GM23338 (cell line): ENCODE results near the gene FRA10AC1. TPM values are rescaled to one million over a fixed set of nuclear protein-coding genes. Genes with fewer than 3 reads are reported as not detected.

Experiments
- ATAC-seq: fragments of 200-7000 bp; cut with Tn5 transposase; 3 replicates; pipeline ENCODE4 v1.9.1; 2020
- DNase-seq: peaks from one replicate; pipeline ENCODE4 v3.0.0-alpha.2; 2015; ENCODE audit warnings: low spot score
- H2AFZ ChIP-seq: fragments of 200-600 bp; sonication (generic); 2 replicates; pipeline ENCODE4 v1.8.0; 2016; ENCODE audit warnings: antibody characterized with exemption, mild to moderate bottlenecking, moderate library complexity
- H3F3A ChIP-seq: fragments of 200-600 bp; sonication (generic); replicated peaks from 2 replicates; pipeline ENCODE4 v1.8.0; 2017; ENCODE audit warnings: antibody characterized with exemption, mixed run types, low read depth
- H3K27ac ChIP-seq: fragments of 200-600 bp; sonication (generic); 2 replicates; pipeline ENCODE4 v1.6.1; 2016; ENCODE audit warnings: low read depth
- H3K27me3 ChIP-seq: fragments of 200-600 bp; sonication (generic); 2 replicates; pipeline ENCODE4 v1.8.0; 2016; ENCODE audit warnings: mild to moderate bottlenecking, mixed run types, moderate library complexity; ENCODE audit not compliant: insufficient read depth
- H3K36me3 ChIP-seq: fragments of 200-600 bp; sonication (generic); 2 replicates; pipeline ENCODE4 v1.8.0; 2016; ENCODE audit warnings: mild to moderate bottlenecking; ENCODE audit not compliant: insufficient read depth
- H3K4me1 ChIP-seq: fragments of 200-600 bp; sonication (generic); 2 replicates; pipeline ENCODE4 v1.8.0; 2016; ENCODE audit warnings: mild to moderate bottlenecking, moderate library complexity; ENCODE audit not compliant: insufficient read depth
- H3K4me2 ChIP-seq: fragments of 200-600 bp; sonication (generic); 2 replicates; pipeline ENCODE4 v1.7.1; 2017; ENCODE audit warnings: mixed run types
- H3K4me3 ChIP-seq: fragments of 200-600 bp; sonication (generic); 2 replicates; pipeline ENCODE4 v1.6.1; 2016; ENCODE audit warnings: mixed run types
- H3K79me2 ChIP-seq: fragments of 200-600 bp; sonication (generic); replicated peaks from 2 replicates; pipeline ENCODE4 v1.8.0; 2017; ENCODE audit warnings: mild to moderate bottlenecking; ENCODE audit not compliant: insufficient read depth
- H3K9me2 ChIP-seq: fragments of 200-600 bp; sonication (generic); 2 replicates; pipeline ENCODE4 v1.8.0; 2017; ENCODE audit not compliant: insufficient read depth
- H4K20me1 ChIP-seq: fragments of 200-600 bp; sonication (generic); replicated peaks from 2 replicates; pipeline ENCODE4 v1.8.0; 2017; ENCODE audit warnings: mild to moderate bottlenecking; ENCODE audit not compliant: insufficient read depth
- H3K27ac Mint-ChIP-seq: 2 replicates; pipeline ENCODE4 v1.8.0; 2020; ENCODE audit warnings: inconsistent platforms, mild to moderate bottlenecking, moderate library complexity, mixed read lengths
- H3K27me3 Mint-ChIP-seq: 3 replicates; pipeline ENCODE4 v1.8.0; 2022; ENCODE audit warnings: low read depth, mild to moderate bottlenecking, moderate library complexity, mixed read lengths, inconsistent platforms; ENCODE audit not compliant: insufficient read depth, poor library complexity
- H3K36me3 Mint-ChIP-seq: 3 replicates; pipeline ENCODE4 v1.8.0; 2021; ENCODE audit warnings: low read depth, mild to moderate bottlenecking, inconsistent platforms, moderate library complexity, mixed read lengths
- H3K4me1 Mint-ChIP-seq: 3 replicates; pipeline ENCODE4 v1.8.0; 2020; ENCODE audit warnings: mild to moderate bottlenecking, inconsistent platforms, mixed read lengths
- H3K4me3 Mint-ChIP-seq: 3 replicates; pipeline ENCODE4 v1.8.0; 2021; ENCODE audit warnings: moderate library complexity, mild to moderate bottlenecking, inconsistent platforms, mixed read lengths
- H3K9me3 Mint-ChIP-seq: 3 replicates; pipeline ENCODE4 v1.8.0; 2020; ENCODE audit warnings: moderate library complexity, mild to moderate bottlenecking, inconsistent platforms, mixed read lengths
- CREB1 ChIP-seq: fragments of 250-450 bp; sonication (Bioruptor Pico); IDR thresholded peaks from 2 replicates; pipeline ENCODE4 v1.5.0; 2020; ENCODE audit warnings: low read depth, mild to moderate bottlenecking, moderate library complexity
- EZH2 ChIP-seq: fragments of 200-600 bp; sonication (generic); IDR thresholded peaks from one replicate; pipeline ENCODE4 v1.8.0; 2017; ENCODE audit warnings: antibody characterized with exemption, mild to moderate bottlenecking, low read depth; ENCODE audit not compliant: unreplicated experiment
- EZH2phosphoT487 ChIP-seq: fragments of 200-600 bp; sonication (generic); IDR thresholded peaks from one replicate; pipeline ENCODE4 v1.8.1; 2018; ENCODE audit warnings: antibody characterized with exemption; ENCODE audit not compliant: unreplicated experiment
- JUNB ChIP-seq: IDR thresholded peaks from one replicate; pipeline ENCODE4 v1.6.1; 2016; ENCODE audit warnings: antibody characterized with exemption; ENCODE audit not compliant: unreplicated experiment
- NANOG ChIP-seq: IDR thresholded peaks from 2 replicates; pipeline ENCODE4 v1.6.1; 2016; ENCODE audit warnings: antibody characterized with exemption, borderline replicate concordance
- POLR2AphosphoS5 ChIP-seq: IDR thresholded peaks from 2 replicates; pipeline ENCODE4 v1.6.1; 2016; ENCODE audit warnings: antibody characterized with exemption, low read depth
- REST ChIP-seq: IDR thresholded peaks from one replicate; pipeline ENCODE4 v1.6.1; 2018; ENCODE audit warnings: antibody characterized with exemption; ENCODE audit not compliant: unreplicated experiment
- STAT1 ChIP-seq: IDR thresholded peaks from one replicate; pipeline ENCODE4 v1.6.1; 2016; ENCODE audit warnings: antibody characterized with exemption; ENCODE audit not compliant: unreplicated experiment
- ZNF114 ChIP-seq: fragments of 250-450 bp; sonication (Bioruptor Pico); IDR thresholded peaks from 2 replicates; pipeline ENCODE4 v1.5.0; 2020; ENCODE audit warnings: mild to moderate bottlenecking, moderate library complexity
- ZNF331 ChIP-seq: fragments of 250-450 bp; sonication (Bioruptor Pico); IDR thresholded peaks from 2 replicates; pipeline ENCODE4 v1.5.0; 2020; ENCODE audit warnings: low read depth, mild to moderate bottlenecking, moderate library complexity
- ZNF462 ChIP-seq: fragments of 250-450 bp; sonication (Bioruptor Pico); IDR thresholded peaks from 2 replicates; pipeline ENCODE4 v1.5.0; 2020; ENCODE audit warnings: mild to moderate bottlenecking, moderate library complexity
- polyA plus RNA-seq: library from polyadenylated mRNA; unstranded; fragments of >200 nt; fragmentation: Nextera tagmentation; extraction: Ambion mirVana; gene quantifications from 2 replicates; pipeline ENCODE4 v1.2.1, GENCODE V29; 2016
- total RNA-seq: library from RNA; depleted of rRNA; stranded (reverse); fragments of >200 nt; shearing (Covaris generic); gene quantifications from 2 replicates; pipeline ENCODE4 v1.2.3, GENCODE V29; 2014
- TF ChIP-seq, protein P1 (sequence below), 2 experiments: fragments of 200-600 bp in 1 of 2; sonication (generic) in 1 of 2; conservative IDR thresholded peaks; 2 replicates each; pipeline versions ENCODE4 v1.5.1 to v1.6.1; 2016 to 2017; ENCODE audit warnings: antibody characterized with exemption in 2 of 2, low read depth in 2 of 2, mild to moderate bottlenecking in 2 of 2, moderate library complexity in 1 of 2
- TF ChIP-seq, protein P2 (sequence below): IDR thresholded peaks from 2 replicates; pipeline ENCODE4 v1.6.1; 2016; ENCODE audit warnings: antibody characterized with exemption

FRA10AC1 gene
- total and polyA plus RNA-seq, 2 experiments from 2014 or later: 35.4 to 51.5 TPM

GRCh38 chr10:93620925-93621324 is 81.5 kb downstream of the FRA10AC1 start:
- no peaks in the 10 kb centered on the region for H4K20me1 ChIP-seq
- no peaks in the 10 kb centered on the region for H3K9me2 ChIP-seq
- no peaks in the 10 kb centered on the region for H3K79me2 ChIP-seq
- H3K36me3 Mint-ChIP-seq: no peaks in the 10 kb centered on the region
- H3K27ac ChIP-seq: no peak overlapping the region
- no peaks in the 10 kb centered on the region for H3K9me3 Mint-ChIP-seq
- H3K27ac Mint-ChIP-seq: no peak overlapping the region
- DNase-seq (no peak), ATAC-seq (no peak)
- H3K36me3 ChIP-seq: no peaks in the 10 kb centered on the region
- no peaks in the 10 kb centered on the region for H3K27me3 ChIP-seq
- H3K4me1 ChIP-seq: no peaks in the 10 kb centered on the region; the same call in 1 of the 2 replicates
- no peak overlapping the region for H2AFZ ChIP-seq
- no peak for TF ChIP-seq CREB1 (CRISPR knock-in tag)
- no peak for TF ChIP-seq ZNF462 (CRISPR knock-in tag)
- TF ChIP-seq STAT1: no peak
- TF ChIP-seq EZH2phosphoT487: no peak
- TF ChIP-seq NANOG: no peak
- TF ChIP-seq POLR2AphosphoS5: no peak
- no peak for TF ChIP-seq ZNF114 (CRISPR knock-in tag)
- TF ChIP-seq REST: no peak
- TF ChIP-seq ZNF331: no peak
- TF ChIP-seq JUNB: no peak
- TF ChIP-seq, protein P1, sequence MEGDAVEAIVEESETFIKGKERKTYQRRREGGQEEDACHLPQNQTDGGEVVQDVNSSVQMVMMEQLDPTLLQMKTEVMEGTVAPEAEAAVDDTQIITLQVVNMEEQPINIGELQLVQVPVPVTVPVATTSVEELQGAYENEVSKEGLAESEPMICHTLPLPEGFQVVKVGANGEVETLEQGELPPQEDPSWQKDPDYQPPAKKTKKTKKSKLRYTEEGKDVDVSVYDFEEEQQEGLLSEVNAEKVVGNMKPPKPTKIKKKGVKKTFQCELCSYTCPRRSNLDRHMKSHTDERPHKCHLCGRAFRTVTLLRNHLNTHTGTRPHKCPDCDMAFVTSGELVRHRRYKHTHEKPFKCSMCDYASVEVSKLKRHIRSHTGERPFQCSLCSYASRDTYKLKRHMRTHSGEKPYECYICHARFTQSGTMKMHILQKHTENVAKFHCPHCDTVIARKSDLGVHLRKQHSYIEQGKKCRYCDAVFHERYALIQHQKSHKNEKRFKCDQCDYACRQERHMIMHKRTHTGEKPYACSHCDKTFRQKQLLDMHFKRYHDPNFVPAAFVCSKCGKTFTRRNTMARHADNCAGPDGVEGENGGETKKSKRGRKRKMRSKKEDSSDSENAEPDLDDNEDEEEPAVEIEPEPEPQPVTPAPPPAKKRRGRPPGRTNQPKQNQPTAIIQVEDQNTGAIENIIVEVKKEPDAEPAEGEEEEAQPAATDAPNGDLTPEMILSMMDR (conservative IDR thresholded peaks at IDR 0.05; ENCODE audit: low read depth in 2 of 2): no peak
- TF ChIP-seq, protein P2, sequence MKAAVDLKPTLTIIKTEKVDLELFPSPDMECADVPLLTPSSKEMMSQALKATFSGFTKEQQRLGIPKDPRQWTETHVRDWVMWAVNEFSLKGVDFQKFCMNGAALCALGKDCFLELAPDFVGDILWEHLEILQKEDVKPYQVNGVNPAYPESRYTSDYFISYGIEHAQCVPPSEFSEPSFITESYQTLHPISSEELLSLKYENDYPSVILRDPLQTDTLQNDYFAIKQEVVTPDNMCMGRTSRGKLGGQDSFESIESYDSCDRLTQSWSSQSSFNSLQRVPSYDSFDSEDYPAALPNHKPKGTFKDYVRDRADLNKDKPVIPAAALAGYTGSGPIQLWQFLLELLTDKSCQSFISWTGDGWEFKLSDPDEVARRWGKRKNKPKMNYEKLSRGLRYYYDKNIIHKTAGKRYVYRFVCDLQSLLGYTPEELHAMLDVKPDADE: no peak
- TF ChIP-seq EZH2: no peak
- H3K27me3 Mint-ChIP-seq: no peaks in the 10 kb centered on the region
- no peaks in the 10 kb centered on the region for H3F3A ChIP-seq
- H3K4me2 ChIP-seq: no peak overlapping the region
- H3K4me1 Mint-ChIP-seq: peaks cover 11% of the 10 kb centered on the region
- no peak overlapping the region for H3K4me3 ChIP-seq
- no peak overlapping the region for H3K4me3 Mint-ChIP-seq
